A549 (cell line): ENCODE measurements around the gene KDM3A.

Experiments used
- CBX8 ChIP-seq: fragments of 200-600 bp; sonication (generic); IDR thresholded peaks from 2 replicates; pipeline ENCODE4 v1.6.1; 2016
- CHD4 ChIP-seq: fragments of 200-600 bp; sonication (generic); IDR thresholded peaks from 2 replicates; pipeline ENCODE4 v1.6.1; 2016; ENCODE audit warnings: antibody characterized with exemption, mild to moderate bottlenecking, borderline replicate concordance
- CTCF ChIP-seq: fragments of >200 bp; sonication (Bioruptor Twin); formaldehyde crosslinking; IDR thresholded peaks from 3 replicates; pipeline ENCODE4 v1.5.1; 2016
- EHMT2 ChIP-seq: fragments of 200-600 bp; sonication (generic); IDR thresholded peaks from 2 replicates; pipeline ENCODE4 v1.6.1; 2016; ENCODE audit warnings: antibody characterized with exemption, low read depth, mild to moderate bottlenecking, moderate library complexity
- EP300 ChIP-seq, 2 experiments: fragments of >200 bp; sonication (Bioruptor Twin); formaldehyde crosslinking; IDR thresholded peaks; 2 replicates in 1 of 2; 3 replicates in 1 of 2; pipeline ENCODE4 v1.6.1; 2016 to 2017
- NFE2L2 ChIP-seq: fragments of 150-350 bp; conservative IDR thresholded peaks from 2 replicates; pipeline ENCODE4 v1.6.1; 2014; ENCODE audit warnings: low read length
- POLR2A ChIP-seq: IDR thresholded peaks from 2 replicates; pipeline ENCODE4 v1.6.1; 2012; ENCODE audit warnings: mild to moderate bottlenecking, low read length
- POLR2AphosphoS2 ChIP-seq: conservative IDR thresholded peaks from 2 replicates; pipeline ENCODE4 v1.6.1; 2012; ENCODE audit warnings: low read length, improper control_type of control experiment, inconsistent platforms
- RAD21 ChIP-seq, 2 experiments: fragments of >200 bp in 1 of 2; sonication (Bioruptor Twin) in 1 of 2; formaldehyde crosslinking in 1 of 2; IDR thresholded peaks in 1 of 2; conservative IDR thresholded peaks in 1 of 2; 2 replicates in 1 of 2; 3 replicates in 1 of 2; pipeline ENCODE4 v1.6.1; 2012 to 2018; ENCODE audit warnings: inconsistent platforms in 1 of 2
- TF ChIP-seq, protein P1 (sequence below): fragments of 200-600 bp; sonication (generic); IDR thresholded peaks from 2 replicates; pipeline ENCODE4 v1.6.1; 2016; ENCODE audit warnings: antibody characterized with exemption, mild to moderate bottlenecking, moderate library complexity

GRCh38 chr2:86454238-86454637 is 13.1 kb downstream of the KDM3A start:
- TF ChIP-seq CTCF (no peak), CBX8 (no peak), POLR2A (no peak), NFE2L2 (no peak), POLR2AphosphoS2 (no peak), CHD4 (no peak), RAD21 (conservative IDR thresholded peaks at IDR 0.05 in 1 of 2, IDR thresholded peaks at IDR 0.05 in 1 of 2) (no peak), EP300 (IDR thresholded peaks at IDR 0.05) (no peak), EHMT2 (no peak)
- TF ChIP-seq, protein P1, sequence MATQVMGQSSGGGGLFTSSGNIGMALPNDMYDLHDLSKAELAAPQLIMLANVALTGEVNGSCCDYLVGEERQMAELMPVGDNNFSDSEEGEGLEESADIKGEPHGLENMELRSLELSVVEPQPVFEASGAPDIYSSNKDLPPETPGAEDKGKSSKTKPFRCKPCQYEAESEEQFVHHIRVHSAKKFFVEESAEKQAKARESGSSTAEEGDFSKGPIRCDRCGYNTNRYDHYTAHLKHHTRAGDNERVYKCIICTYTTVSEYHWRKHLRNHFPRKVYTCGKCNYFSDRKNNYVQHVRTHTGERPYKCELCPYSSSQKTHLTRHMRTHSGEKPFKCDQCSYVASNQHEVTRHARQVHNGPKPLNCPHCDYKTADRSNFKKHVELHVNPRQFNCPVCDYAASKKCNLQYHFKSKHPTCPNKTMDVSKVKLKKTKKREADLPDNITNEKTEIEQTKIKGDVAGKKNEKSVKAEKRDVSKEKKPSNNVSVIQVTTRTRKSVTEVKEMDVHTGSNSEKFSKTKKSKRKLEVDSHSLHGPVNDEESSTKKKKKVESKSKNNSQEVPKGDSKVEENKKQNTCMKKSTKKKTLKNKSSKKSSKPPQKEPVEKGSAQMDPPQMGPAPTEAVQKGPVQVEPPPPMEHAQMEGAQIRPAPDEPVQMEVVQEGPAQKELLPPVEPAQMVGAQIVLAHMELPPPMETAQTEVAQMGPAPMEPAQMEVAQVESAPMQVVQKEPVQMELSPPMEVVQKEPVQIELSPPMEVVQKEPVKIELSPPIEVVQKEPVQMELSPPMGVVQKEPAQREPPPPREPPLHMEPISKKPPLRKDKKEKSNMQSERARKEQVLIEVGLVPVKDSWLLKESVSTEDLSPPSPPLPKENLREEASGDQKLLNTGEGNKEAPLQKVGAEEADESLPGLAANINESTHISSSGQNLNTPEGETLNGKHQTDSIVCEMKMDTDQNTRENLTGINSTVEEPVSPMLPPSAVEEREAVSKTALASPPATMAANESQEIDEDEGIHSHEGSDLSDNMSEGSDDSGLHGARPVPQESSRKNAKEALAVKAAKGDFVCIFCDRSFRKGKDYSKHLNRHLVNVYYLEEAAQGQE, result no peak
